Loucy (cell line): ENCODE data around the gene GRN.

Source experiments
- H2AFZ ChIP-seq: fragments of 200-600 bp; sonication (generic); 2 replicates; pipeline ENCODE4 v1.6.0; 2016; ENCODE audit warnings: antibody characterized with exemption, mild to moderate bottlenecking, low read length, moderate library complexity
- H3F3A ChIP-seq: fragments of 200-600 bp; 2 replicates; pipeline ENCODE4 v1.6.0; 2016; ENCODE audit warnings: antibody characterized with exemption, low read depth, mild to moderate bottlenecking
- H3K27me3 ChIP-seq: fragments of 200-600 bp; sonication (generic); 2 replicates; pipeline ENCODE4 v1.6.1; 2014; ENCODE audit warnings: low read length, mild to moderate bottlenecking; ENCODE audit not compliant: insufficient read depth, poor library complexity, severe bottlenecking
- H3K36me3 ChIP-seq: fragments of 200-600 bp; sonication (generic); 2 replicates; pipeline ENCODE4 v1.6.1; 2016; ENCODE audit warnings: low read length; ENCODE audit not compliant: insufficient read depth
- H3K4me1 ChIP-seq: fragments of 200-600 bp; sonication (generic); 2 replicates; pipeline ENCODE4 v1.5.1; 2014; ENCODE audit warnings: low read length, mild to moderate bottlenecking; ENCODE audit not compliant: insufficient read depth, poor library complexity, severe bottlenecking
- H3K4me2 ChIP-seq: fragments of 200-600 bp; sonication (generic); 2 replicates; pipeline ENCODE4 v1.6.0; 2014; ENCODE audit warnings: antibody characterized with exemption, low read length, low read depth, mild to moderate bottlenecking; ENCODE audit not compliant: poor library complexity, severe bottlenecking
- H3K4me3 ChIP-seq: fragments of 200-600 bp; sonication (generic); 2 replicates; pipeline ENCODE4 v1.5.1; 2014; ENCODE audit warnings: low read length, mild to moderate bottlenecking, mixed read lengths; ENCODE audit not compliant: poor library complexity, severe bottlenecking
- H3K79me2 ChIP-seq: fragments of 200-600 bp; sonication (generic); 2 replicates; pipeline ENCODE4 v1.6.1; 2014; ENCODE audit warnings: low read length; ENCODE audit not compliant: insufficient read depth
- H3K9ac ChIP-seq: fragments of 200-600 bp; sonication (generic); 2 replicates; pipeline ENCODE4 v1.6.0; 2014; ENCODE audit warnings: mild to moderate bottlenecking, low read depth, low read length, moderate library complexity; ENCODE audit not compliant: poor library complexity, severe bottlenecking
- H3K9me2 ChIP-seq: fragments of 200-600 bp; sonication (generic); replicated peaks from 2 replicates; pipeline ENCODE4 v1.6.1; 2016; ENCODE audit warnings: low read depth, low read length, mixed read lengths
- H3K9me3 ChIP-seq: fragments of 200-600 bp; sonication (generic); 2 replicates; pipeline ENCODE4 v1.6.1; 2014; ENCODE audit warnings: mild to moderate bottlenecking, antibody characterized with exemption, low read length, low read depth; ENCODE audit not compliant: insufficient read depth
- H4K20me1 ChIP-seq: fragments of 200-600 bp; sonication (generic); 2 replicates; pipeline ENCODE4 v1.6.0; 2014; ENCODE audit warnings: antibody characterized with exemption, low read length, mild to moderate bottlenecking; ENCODE audit not compliant: insufficient read depth, poor library complexity, severe bottlenecking
- EZH2phosphoT487 ChIP-seq: fragments of 200-600 bp; IDR thresholded peaks from 2 replicates; pipeline ENCODE4 v1.6.1; 2018; ENCODE audit warnings: antibody characterized with exemption, mild to moderate bottlenecking, moderate library complexity, borderline replicate concordance
- TF ChIP-seq, protein P1 (sequence below): fragments of 200-600 bp; sonication (generic); conservative IDR thresholded peaks from 2 replicates; pipeline ENCODE4 v1.5.1; 2014; ENCODE audit warnings: mild to moderate bottlenecking, antibody characterized with exemption, low read length

GRN gene

DNA sequence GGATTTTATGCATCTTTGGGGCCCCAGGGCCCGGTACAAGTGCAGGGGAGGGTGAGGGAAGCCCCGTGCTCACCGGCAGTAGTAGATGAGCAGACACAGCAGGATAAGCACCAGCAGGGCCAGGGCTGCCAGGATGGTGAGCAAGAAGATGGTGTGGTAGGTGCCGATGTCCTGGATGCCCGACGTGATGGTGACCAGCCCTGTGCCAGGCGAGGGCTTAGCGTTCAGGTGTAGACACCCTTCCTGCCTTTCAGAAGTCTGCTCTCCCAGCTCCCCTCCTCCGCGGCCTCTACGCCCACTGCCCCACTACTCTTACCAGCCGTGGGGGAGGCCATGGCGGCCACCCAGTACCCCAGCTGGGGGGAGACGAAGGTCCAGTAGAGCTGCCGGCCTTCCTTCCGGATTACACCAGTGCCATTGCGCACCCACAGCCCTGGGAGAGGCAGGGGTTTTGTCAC is 10.6 kb downstream of the GRN start:
- Histone ChIP-seq H3K9me2 (no peaks in the 10 kb centered on the region), H3K36me3 (no peaks in the 10 kb centered on the region), H3K9me3 (no peaks in the 10 kb centered on the region), H3K9ac (no peak overlapping the region), H3K4me2 (no peak overlapping the region), H3K27me3 (no peaks in the 10 kb centered on the region), H2AFZ (no peak overlapping the region), H3K79me2 (no peaks in the 10 kb centered on the region), H3K4me1 (no peaks in the 10 kb centered on the region), H4K20me1 (no peaks in the 10 kb centered on the region), H3F3A (no peaks in the 10 kb centered on the region), H3K4me3 (no peak overlapping the region)
- TF ChIP-seq, protein P1, sequence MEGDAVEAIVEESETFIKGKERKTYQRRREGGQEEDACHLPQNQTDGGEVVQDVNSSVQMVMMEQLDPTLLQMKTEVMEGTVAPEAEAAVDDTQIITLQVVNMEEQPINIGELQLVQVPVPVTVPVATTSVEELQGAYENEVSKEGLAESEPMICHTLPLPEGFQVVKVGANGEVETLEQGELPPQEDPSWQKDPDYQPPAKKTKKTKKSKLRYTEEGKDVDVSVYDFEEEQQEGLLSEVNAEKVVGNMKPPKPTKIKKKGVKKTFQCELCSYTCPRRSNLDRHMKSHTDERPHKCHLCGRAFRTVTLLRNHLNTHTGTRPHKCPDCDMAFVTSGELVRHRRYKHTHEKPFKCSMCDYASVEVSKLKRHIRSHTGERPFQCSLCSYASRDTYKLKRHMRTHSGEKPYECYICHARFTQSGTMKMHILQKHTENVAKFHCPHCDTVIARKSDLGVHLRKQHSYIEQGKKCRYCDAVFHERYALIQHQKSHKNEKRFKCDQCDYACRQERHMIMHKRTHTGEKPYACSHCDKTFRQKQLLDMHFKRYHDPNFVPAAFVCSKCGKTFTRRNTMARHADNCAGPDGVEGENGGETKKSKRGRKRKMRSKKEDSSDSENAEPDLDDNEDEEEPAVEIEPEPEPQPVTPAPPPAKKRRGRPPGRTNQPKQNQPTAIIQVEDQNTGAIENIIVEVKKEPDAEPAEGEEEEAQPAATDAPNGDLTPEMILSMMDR = no peak
- TF ChIP-seq EZH2phosphoT487 = no peak

DNA sequence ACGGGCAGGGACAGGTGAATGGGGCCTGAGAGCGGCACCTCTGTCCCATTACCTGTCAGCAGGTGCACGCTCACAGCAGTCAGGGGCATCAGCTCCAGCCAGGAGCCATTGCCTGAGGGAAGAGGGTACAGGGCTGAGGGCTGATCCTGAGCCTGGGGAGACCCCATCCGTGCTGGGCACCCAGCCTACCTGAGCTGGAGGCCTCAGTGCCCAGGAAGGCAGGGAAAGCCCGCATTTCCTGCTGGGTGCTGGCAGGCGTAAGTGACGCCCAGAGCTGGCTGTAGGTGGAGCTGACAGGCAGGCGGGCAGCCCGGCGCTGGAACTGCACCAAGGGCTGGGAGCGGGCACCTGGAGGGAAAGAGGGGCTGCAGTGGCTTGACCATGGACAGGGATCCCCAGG is 11.1 kb downstream of the GRN start:
- Histone ChIP-seq H2AFZ (no peak overlapping the region), H3K9ac (no peak overlapping the region), H3K4me3 (no peak overlapping the region), H3K4me1 (no peaks in the 10 kb centered on the region), H3K9me3 (no peaks in the 10 kb centered on the region), H3F3A (no peaks in the 10 kb centered on the region), H3K36me3 (no peaks in the 10 kb centered on the region), H3K4me2 (no peak overlapping the region), H3K27me3 (no peaks in the 10 kb centered on the region), H3K79me2 (no peaks in the 10 kb centered on the region), H3K9me2 (no peaks in the 10 kb centered on the region), H4K20me1 (no peaks in the 10 kb centered on the region)
- TF ChIP-seq, protein P1 = no peak
- TF ChIP-seq EZH2phosphoT487 = no peak

DNA sequence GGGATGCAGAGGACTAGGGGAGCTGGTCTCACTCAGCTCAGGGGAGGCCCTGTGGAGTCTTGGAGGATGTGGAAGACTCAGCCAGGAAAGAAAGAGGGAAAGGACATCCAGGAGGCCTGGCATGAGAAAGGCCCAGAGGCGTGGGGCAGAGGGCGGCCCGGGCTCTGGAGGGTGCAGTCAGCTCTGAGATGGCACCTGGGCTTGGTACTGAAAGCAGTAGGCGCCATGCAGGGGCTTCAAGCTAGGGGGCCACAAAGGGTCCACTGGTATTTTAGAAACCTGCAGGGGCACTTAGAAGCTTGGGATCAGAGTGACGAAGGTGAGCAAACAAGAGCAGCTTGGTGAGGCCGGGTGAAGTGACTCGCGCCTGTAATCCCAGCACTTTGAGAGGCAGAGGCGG is 13.0 kb downstream of the GRN start:
- Histone ChIP-seq H3K9me2 (no peaks in the 10 kb centered on the region), H3K9me3 (no peaks in the 10 kb centered on the region), H3K4me3 (no peak overlapping the region), H2AFZ (no peak overlapping the region), H3F3A (no peaks in the 10 kb centered on the region), H4K20me1 (no peaks in the 10 kb centered on the region), H3K9ac (no peak overlapping the region), H3K79me2 (peaks cover 4% of the 10 kb centered on the region; the same call in 1 of the 2 replicates), H3K27me3 (no peaks in the 10 kb centered on the region), H3K4me1 (peaks cover 6% of the 10 kb centered on the region), H3K36me3 (no peaks in the 10 kb centered on the region), H3K4me2 (no peak overlapping the region)
- TF ChIP-seq, protein P1 = no peak
- TF ChIP-seq EZH2phosphoT487 = no peak
